ENCODE measurements around the gene PTTG1IP.

DNA sequence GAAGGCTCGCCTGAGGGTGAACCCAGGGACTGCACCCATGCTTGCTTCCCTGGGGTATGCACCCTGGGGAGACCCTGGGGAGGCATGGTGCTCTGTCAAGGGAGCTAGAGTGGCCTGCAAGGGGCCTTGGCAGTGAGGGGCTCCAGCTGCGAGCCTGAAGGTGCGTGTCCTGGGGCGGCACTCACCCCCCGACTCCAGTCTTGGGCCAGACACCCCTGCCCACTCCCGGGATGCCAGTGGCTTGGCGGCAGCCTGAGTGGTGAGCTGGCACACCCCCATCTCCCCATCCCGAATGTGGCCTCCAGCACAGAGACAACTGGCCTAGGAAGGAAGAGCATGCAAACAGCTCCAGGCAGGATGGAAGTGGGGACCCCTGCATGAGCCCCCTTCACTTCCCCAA, 58.3 kb downstream of the PTTG1IP start:
- no peak for TF ChIP-seq EZH2 (IDR thresholded peaks at IDR 0.05; ENCODE audit: insufficient read depth, poor library complexity, severe bottlenecking)
- no peak for TF ChIP-seq EZH2phosphoT487 (IDR thresholded peaks at IDR 0.05; ENCODE audit: insufficient read depth, low read depth)
